HG03342 (cell line): ENCODE data around the gene SOX10.

ENCODE experiments used
- ATAC-seq: cut with Tn5 transposase; IDR thresholded peaks from one replicate; pipeline ENCODE4 v1.9.1; 2021; ENCODE audit warnings: mild to moderate bottlenecking, moderate library complexity; ENCODE audit not compliant: unreplicated experiment

Gene SOX10

DNA sequence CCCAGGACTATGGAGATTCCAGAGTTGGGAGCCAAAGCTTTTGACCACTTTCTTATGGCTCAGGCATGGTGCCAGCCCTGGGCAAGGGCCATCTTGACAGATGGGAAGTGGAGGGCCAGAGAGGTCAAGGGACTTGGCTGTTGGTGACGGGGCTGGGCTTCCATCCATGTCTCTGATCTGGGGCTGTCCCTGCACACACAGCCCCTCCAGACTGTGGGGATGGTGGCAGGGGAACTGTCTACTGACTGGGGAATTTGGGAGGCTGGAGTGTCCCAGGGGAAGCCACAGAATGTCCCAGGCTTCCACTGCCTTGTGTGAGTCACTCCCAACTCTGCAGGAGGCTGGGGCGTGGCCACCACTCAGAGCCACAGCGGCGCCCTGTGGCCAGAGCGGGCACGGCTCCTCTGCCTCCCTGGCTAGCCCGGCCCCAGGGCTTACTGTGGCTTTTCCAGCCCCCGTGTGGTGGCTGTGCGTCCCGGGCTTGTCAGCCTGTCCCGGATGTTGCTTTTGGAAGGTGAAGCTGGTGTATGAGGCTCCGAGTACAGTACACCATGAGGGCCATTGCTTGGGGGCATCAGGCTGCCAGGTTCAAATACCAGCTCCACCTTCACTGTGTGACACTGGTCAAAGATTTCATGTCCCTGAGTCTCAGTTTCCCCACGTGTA lies 50.5 kb downstream of the SOX10 start:
- ATAC-seq = peak; percentile 84

DNA sequence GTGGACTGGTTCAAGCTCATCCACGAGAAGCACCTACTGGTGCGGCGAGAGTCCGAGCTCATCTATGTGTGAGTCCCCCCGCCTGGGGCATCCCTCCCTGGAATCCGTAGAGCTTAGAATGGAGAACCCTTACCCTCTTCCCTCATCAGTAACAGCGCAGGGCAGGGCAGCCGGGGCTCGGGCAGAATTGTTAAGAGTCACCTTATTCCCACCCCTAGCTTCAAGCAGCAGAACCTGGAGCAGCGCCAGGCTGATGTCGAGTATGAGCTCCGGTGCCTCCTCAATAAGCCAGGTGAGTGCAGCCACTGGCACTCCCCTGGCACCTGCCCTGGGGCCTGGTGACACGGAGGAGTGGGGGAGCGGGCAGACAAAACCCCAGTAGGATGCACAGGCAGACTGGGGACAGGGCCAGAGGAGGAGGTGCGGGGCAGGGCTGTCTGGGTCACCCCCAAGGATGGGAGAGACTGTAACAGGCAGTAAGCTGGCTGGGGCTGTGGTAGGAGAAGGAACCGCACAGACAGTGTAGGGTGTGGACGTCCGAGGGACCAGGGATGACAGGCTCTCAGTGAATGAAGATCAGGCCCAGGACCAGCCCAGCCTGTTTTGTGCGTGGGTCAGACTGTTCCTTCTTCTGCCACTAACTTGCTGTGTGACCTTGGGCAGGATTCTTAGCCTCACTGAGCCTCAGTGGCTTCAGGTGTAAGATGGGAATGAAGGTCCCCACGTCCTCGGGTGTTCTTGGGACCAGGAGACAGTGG lies 51.4 kb downstream of the SOX10 start:
- no peak for ATAC-seq

DNA sequence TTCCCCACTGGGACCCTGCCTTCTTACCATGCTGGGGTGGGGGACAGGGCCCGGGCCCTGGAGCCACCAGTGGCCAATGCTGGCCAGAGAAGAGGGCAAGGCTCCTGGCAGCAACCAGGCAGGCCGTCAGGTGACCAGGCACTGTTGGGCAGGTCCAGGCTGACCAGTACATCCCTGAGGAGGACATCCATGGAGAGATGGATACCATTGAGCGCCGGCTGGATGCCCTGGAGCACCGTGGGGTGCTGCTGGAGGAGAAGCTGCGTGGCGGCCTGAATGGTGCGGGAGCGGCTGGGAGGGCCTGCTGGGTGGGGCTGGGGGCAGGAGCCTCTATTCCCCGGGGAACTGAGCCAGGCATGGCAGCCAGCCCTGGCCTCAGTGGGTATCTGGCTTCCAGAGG lies 52.0 kb downstream of the SOX10 start:
- no peak for ATAC-seq

DNA sequence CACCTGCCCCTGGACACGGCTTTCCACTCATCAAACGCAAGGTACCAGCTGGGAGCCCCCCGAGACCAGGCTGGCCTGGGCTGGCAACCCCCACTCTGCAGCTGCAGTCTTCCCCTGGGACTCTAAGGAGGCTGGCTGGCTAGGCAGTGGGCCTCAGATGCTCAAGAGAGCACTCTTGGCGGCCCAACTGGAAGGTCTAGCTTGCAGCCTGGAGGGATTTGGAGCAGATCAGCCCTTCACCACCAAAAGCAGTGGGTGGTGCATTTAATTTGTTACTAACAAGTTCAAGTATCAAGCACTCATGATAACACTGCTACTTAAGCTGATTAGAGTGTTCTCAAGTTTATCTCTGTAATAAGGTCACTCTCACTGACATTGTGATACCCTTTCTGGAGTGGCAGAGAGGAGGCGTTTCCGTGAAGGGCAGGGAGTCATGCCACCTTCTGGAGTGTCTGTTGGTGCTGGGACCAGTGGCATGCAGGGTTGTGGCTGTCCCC lies 52.4 kb downstream of the SOX10 start:
- no peak for ATAC-seq

- no peak for ATAC-seq
Observed at GRCh38 chr22:37930952-37931440, 53.4 kb downstream of the SOX10 start.

GRCh38 chr22:37930270-37930951 lies 53.9 kb downstream of the SOX10 start:
- ATAC-seq = no peak

DNA sequence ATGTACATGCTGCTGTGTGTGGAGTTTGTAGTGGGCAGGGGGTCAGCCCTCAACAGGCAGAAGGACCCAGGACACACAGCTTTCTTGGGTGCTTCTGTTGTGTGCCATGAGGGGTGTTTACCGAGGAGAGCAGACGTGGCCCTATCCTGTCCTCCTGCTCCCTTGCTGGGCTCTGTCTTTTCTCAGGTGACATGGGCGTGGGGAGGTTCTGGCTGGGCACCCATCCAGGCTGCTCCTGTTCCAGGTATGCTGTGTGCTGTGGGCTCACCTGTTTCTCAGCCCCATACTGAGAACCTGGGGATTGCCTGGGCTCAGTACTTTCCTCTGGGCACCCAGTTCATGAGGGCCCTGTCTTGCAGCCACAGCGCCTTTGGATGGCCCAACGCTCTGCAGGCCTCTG lies 55.0 kb downstream of the SOX10 start:
- ATAC-seq = no peak

DNA sequence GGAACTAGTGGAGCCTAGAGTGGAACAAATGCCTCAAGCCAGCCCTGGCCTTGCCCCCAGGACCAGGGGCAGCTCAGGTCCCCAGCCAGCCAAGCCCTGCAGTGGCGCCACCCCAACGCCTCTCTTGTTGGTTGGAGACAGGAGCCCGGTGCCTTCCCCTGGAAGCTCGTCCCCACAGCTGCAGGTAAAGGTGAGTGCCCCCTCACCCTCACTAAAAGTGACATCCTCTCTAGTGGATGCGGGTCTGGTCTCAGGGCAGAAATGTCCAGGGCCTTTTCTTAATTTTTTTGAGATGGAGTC lies 56.8 kb downstream of the SOX10 start:
- no peak for ATAC-seq

DNA sequence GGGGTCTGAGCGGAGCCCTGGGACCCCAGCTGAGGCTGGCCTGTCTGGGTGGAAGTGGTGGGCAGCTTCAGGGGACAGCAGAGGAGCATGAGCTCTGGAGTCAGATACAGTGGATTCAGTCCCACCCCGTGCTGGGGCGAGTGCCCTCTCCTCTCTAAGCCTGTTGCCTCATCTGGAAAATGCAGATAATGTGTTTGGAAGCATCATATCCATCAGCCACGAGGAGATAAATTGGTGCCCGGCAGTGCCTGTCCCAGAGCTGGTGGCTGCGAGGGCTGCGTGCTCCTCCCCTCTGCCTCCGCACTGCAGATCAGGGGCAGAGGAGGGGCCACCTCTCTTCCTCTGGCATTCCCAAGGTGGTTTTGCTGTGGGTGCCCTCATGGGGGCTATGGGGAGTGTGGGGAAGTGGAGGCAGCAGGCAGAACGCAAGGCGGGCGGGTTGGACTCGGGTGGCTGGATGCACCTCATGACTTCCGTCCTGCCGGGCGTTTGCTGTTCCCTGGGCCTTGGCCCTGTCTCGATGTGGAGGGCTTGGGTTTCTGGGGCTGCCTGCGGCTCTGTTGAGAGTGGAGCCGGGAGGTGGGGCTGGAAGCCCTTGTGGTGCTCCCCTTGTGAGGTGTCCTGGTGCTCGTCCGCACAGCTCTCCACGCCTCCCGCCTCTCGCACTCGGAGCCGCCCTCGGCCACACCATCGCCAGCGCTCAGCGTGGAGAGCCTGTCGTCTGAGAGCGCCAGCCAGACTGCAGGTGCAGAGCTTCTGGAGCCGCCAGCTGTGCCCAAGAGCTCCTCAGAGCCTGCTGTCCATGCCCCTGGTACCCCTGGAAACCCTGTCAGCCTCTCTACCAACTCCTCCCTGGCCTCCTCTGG lies 57.4 kb downstream of the SOX10 start:
- no peak for ATAC-seq

DNA sequence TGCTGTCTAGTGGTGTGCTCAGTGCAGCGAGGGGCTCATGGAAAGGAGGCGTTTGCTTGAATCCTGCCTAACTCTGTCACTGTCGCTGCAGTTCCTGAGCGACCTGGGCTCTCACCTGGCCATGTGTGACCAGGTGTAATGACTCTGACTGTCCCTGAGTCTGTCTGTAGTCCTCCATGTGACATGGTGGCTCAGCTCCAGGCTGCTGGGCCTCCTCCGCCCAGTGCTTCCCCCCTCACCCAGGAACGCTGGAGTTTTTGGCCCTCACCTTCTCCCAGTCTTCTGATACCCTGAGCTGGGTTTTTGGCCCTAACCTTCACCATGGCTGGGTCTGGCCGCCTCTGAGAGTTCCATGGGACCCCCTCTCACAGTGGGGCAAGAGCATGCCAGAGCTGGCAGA lies 58.0 kb downstream of the SOX10 start:
- ATAC-seq = no peak

- ATAC-seq = no peak
Observed at GRCh38 chr22:37925767-37926166, 58.6 kb downstream of the SOX10 start.

DNA sequence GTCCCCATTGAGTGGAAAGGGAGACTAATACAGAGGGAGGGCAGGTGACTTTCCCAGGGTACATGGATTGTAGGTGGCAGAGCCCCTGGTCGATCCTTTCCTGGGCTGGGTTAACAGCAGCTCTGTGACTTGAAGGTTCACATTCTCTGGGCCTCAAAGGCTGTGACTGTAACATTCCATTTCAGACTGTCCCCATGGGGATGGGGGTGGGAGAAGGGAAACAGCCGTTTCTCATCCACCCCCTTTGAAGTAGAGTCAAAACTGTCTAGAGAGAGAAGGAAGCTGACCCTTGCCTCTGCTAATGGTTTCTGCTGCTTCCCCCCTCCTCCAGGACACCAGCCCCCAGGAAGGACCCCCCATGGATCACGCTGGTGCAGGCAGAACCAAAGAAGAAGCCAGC lies 59.0 kb downstream of the SOX10 start:
- ATAC-seq = no peak

DNA sequence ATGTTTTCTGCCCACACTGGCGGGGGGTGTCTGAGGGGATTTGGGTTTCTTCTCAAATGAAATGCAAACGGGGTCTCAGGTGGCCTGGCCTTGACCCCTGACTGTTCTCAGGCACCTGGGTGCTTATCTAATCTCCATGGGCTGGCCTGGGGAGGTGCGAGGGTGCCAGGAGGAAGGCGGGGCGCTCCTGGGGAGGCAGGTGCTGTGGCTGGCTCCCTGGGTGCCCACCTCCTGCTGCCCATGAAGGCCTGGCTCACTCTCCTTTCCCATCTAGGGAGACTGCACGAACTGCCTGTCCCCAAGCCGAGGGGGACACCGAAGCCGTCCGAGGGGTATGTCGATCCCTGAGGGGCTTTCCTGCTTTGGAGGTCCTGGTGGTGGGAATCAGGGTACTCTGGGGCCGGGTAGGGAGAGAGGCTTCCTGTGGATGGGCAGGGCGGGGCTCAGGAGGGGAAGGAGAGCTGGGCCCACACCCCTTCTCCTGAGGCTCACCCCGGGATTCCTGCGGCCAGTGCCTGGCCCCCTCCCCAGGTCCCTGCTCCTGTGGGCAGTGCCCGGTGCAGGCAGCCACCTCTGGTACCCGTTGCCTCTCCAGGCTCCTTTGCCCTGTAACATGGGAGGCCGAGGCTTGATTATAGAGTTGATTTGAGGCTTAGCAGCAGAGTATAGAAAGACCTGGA lies 59.8 kb downstream of the SOX10 start:
- no peak for ATAC-seq

GRCh38 chr22:37923927-37924326 lies 60.4 kb downstream of the SOX10 start:
- ATAC-seq = no peak
